Measurements from ENCODE around the gene METTL5.
"Not testable (repeated sequence)": the region's sequence is repeated elsewhere in the genome, so short reads cannot be mapped to it uniquely, and the experiment has no call there.

Gene METTL5

DNA sequence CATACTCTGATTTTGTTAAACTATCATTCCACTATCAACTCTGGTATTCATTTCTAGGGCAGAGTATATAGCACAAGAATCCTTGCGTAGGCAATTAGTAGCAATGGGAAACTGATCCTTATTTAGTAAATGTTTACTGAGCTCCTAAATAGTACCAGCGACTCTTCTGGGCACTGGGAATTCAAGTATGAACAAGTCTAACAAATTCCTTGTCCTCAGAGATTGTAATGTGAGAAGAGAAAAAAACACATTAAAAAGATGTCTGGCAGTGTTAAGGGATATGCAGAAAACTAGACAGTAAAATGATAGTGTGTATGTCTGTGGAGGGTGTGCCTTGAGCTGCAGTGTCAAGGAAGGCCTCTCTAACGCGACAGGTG is 721 bp downstream of the METTL5 start:
- no peak for DNase-seq (ENCODE audit: low spot score)

DNA sequence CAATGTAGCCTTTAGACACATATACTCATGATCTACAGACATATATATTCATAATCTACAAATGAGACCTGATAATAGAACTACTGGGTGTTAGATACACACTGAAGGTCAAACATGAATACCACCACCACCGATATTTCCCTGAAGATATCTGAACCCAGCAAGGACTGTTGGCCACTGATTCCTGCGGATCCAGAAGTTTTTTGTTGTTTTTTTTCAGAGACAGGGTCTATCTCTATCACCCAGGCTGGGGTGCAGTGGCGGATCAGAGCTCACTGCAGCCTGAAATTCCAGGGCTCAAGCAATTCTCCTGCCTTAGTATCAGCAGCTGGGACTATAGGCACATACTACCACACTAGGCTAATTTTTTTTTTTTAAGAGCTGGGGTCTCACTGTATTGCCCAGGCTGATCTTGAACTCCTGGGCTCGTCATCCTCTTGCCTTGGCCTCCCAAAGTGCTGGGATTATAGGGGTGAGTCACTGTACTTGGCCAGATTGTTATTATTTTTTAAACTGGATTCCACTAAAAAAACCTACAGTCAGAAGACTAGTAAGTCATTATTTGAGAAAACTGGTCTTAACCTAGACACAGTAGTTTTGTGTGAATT is 1.8 kb downstream of the METTL5 start:
- TF ChIP-seq, protein P1, sequence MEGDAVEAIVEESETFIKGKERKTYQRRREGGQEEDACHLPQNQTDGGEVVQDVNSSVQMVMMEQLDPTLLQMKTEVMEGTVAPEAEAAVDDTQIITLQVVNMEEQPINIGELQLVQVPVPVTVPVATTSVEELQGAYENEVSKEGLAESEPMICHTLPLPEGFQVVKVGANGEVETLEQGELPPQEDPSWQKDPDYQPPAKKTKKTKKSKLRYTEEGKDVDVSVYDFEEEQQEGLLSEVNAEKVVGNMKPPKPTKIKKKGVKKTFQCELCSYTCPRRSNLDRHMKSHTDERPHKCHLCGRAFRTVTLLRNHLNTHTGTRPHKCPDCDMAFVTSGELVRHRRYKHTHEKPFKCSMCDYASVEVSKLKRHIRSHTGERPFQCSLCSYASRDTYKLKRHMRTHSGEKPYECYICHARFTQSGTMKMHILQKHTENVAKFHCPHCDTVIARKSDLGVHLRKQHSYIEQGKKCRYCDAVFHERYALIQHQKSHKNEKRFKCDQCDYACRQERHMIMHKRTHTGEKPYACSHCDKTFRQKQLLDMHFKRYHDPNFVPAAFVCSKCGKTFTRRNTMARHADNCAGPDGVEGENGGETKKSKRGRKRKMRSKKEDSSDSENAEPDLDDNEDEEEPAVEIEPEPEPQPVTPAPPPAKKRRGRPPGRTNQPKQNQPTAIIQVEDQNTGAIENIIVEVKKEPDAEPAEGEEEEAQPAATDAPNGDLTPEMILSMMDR (IDR thresholded peaks at IDR 0.05; ENCODE audit: extremely low read depth, missing control alignments) = no peak
- no peak for DNase-seq (ENCODE audit: low spot score)

More for the DNA sequence above, 721 bp downstream of the METTL5 start:
- TF ChIP-seq, protein P1 (IDR thresholded peaks at IDR 0.05; ENCODE audit: extremely low read depth, missing control alignments) = no peak

DNA sequence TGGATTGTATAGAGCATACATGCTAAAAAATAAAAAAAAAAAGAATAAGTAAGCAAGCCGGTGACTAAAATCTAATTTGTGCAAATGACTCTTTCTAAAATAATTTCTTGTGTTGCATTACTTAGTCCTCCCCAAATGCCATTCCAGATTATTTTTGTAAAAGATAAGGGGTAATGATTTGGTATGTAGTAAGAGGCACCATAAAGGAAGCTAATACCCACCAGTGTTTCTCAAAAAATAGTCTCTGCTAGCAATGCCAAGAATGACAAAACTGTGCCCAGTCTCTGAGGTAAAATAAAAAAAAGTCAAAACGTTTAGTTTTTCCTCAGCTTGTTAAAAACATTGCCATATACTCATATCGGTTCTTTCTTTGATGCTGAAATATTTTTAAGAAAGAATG is 2.7 kb downstream of the METTL5 start:
- DNase-seq (ENCODE audit: low spot score) = no peak
- TF ChIP-seq, protein P1 (IDR thresholded peaks at IDR 0.05; ENCODE audit: extremely low read depth, missing control alignments) = no peak

DNA sequence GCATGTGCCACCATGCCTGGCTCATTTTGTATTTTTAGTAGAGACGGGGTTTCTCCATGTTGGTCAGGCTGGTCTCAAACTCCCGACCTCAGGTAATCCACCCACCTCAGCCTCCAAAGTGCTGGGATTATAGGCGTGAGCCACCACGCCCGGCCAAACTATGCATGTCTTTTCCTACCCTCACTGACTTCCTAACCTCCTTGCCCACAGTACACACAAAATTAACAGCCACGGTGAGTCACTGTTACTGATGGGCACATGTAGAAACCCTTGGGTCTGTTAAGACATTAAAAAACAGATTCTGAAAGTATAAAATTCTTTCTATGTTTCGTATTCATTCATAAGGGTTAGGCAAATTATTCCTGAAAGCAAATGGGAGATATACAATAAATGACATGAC is 4.6 kb downstream of the METTL5 start:
- DNase-seq (ENCODE audit: low spot score) = not testable (repeated sequence)

DNA sequence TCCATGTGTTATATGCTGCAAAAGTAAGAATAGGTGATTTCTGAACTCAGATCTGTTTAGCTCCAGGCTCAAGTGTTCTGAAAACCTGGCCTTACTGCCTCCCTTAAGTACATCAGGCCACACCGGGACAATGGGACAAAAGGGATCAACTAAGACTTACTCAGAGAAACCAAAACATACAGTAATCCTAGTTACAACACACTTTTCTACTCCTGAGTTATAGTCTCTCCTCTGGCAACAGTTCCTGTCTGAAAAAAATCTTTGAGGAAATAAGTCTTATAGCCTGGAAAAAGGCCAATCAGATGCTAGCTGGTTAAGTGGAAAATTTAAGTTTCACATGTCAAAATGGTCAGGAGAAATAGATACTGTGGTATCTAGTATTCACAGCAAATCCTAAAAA is 5.6 kb downstream of the METTL5 start:
- DNase-seq (ENCODE audit: low spot score) = no peak

DNA sequence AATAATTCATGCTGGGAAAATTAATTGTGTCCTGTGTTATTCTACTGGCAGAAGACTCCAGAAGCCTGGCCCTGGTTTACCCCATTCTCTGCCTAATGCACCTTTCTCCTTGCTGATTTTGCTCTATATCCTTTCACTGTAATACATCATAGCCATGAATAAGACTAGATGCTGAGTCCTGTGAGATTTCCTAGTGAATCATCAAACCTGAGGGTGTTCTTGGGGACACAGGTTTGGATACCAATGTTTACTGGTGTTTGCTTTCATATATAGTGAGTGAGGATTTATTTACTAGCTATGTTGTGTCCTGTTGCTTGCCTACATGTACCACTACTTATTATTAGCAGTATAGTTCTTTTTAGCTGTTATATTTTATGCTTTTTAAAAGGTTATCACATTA is 6.5 kb downstream of the METTL5 start:
- TF ChIP-seq, protein P1 (IDR thresholded peaks at IDR 0.05; ENCODE audit: extremely low read depth, missing control alignments) = no peak
- no peak for DNase-seq (ENCODE audit: low spot score)

More for the DNA sequence above, 5.6 kb downstream of the METTL5 start:
- TF ChIP-seq, protein P1 (IDR thresholded peaks at IDR 0.05; ENCODE audit: extremely low read depth, missing control alignments) = no peak

DNA sequence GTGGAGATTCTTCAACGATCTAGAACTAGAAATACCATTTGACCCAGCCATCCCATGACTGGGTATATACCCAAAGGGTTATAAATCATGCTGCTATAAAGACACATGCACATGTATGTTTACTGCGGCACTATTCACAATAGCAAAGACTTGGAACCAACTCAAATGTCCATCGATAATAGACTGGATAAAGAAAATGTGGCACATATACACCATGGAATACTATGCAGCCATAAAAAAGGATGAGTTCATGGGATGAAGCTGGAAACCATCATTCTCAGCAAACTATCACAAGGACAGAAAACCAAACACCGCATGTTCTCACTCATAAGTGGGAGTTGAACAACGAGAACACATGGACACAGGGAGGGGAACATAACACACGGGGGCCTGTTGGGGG is 7.3 kb downstream of the METTL5 start:
- DNase-seq (ENCODE audit: low spot score) = not testable (repeated sequence)

DNA sequence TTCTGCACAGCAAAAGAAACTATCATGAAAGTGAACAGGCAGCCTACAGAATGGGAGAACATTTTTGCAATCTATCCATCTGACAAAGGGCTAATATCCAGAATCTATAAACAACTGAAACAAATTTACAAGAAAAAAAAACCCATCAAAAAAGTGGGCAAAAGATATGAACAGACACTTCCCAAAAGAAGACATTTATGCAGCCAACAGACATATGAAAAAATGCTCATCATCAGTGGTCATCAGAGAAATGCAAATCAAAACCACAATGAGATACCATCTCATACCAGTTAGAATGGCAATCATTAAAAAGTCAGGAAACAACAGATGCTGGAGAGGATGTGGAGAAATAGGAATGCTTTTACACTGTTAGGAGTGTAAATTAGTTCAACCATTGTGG is 7.7 kb downstream of the METTL5 start:
- DNase-seq (ENCODE audit: low spot score) = not testable (repeated sequence)

DNA sequence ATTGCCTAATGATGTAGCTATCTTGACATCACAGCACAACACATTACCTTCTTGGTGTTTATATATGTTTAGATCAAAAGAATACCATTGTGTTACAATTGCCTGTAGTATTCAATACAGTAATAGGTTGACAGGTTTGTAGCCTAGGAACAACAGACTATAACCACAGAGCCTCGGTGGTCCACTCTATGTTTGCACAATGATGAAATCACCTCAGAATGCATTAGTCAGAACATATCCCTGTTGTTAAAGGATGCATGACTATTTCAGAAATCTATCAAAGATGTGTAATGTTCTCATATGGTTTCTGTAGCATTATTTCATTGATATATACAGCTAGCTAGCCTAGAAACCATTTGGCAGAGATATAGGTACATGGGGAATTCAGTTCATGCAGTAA is 8.9 kb downstream of the METTL5 start:
- no peak for DNase-seq (ENCODE audit: low spot score)
- TF ChIP-seq, protein P1 (IDR thresholded peaks at IDR 0.05; ENCODE audit: extremely low read depth, missing control alignments) = no peak
